Gastroesophageal sphincter (tissue), 4 donors: ENCODE data around the gene CXorf49B. TPM values are rescaled to one million over a fixed set of nuclear protein-coding genes. Genes with fewer than 3 reads are reported as not detected.
"Not testable (repeated sequence)": the region's sequence is repeated elsewhere in the genome, so short reads cannot be mapped to it uniquely, and the experiment has no call there.

Source experiments
- ATAC-seq: fragments of 150-250 bp; one replicate; pipeline ENCODE4 v1.9.1; 2016; ENCODE audit warnings: mild to moderate bottlenecking, moderate library complexity
- H3K27ac ChIP-seq, 4 donors: fragments of 200-600 bp; sonication (generic) in 3 of 4; 1 replicate in 3 of 4; 2 replicates in 1 of 4; pipeline ENCODE4 v1.5.1; 2016 to 2019
- H3K27me3 ChIP-seq: fragments of 200-600 bp; sonication (generic); one replicate; pipeline ENCODE4 v1.5.1; 2019
- H3K36me3 ChIP-seq, 2 donors: fragments of 200-600 bp; sonication (generic); one replicate each; pipeline ENCODE4 v1.5.1; 2019; ENCODE audit warnings: control low read depth in 1 of 2
- H3K4me1 ChIP-seq, 3 donors: fragments of 200-600 bp; sonication (generic); 1 replicate in 2 of 3; 2 replicates in 1 of 3; pipeline ENCODE4 v1.5.1; 2016 to 2019; ENCODE audit warnings: control low read depth in 2 of 3
- H3K4me3 ChIP-seq, 2 donors: fragments of 200-600 bp; sonication (generic); one replicate each; pipeline ENCODE4 v1.5.1; 2019; ENCODE audit warnings: mild to moderate bottlenecking in 1 of 2, moderate library complexity in 1 of 2
- H3K9me3 ChIP-seq, 3 donors: fragments of 200-600 bp; sonication (generic); one replicate each; pipeline ENCODE4 v1.5.1; 2017 to 2019; ENCODE audit warnings: control low read depth in 2 of 3
- CTCF ChIP-seq, 4 experiments: fragments of 200-600 bp in 2 of 4; fragments of 450-650 bp in 2 of 4; sonication (generic) in 1 of 4; IDR thresholded peaks; one replicate each; pipeline ENCODE4 v1.5.1; 2017 to 2019; ENCODE audit warnings: antibody characterized with exemption in 4 of 4, mild to moderate bottlenecking in 2 of 4, moderate library complexity in 2 of 4
- EP300 ChIP-seq: sonication (generic); formaldehyde crosslinking; IDR thresholded peaks from one replicate; pipeline ENCODE4 v1.6.1; 2017; ENCODE audit warnings: antibody characterized with exemption, mild to moderate bottlenecking
- POLR2A ChIP-seq, 2 donors: fragments of 450-650 bp; IDR thresholded peaks; one replicate each; pipeline ENCODE4 v1.6.1; 2017; ENCODE audit warnings: antibody characterized with exemption in 2 of 2, mild to moderate bottlenecking in 2 of 2, moderate library complexity in 1 of 2
- POLR2AphosphoS5 ChIP-seq: sonication (generic); formaldehyde crosslinking; IDR thresholded peaks from one replicate; pipeline ENCODE4 v1.6.1; 2017; ENCODE audit warnings: antibody characterized with exemption
- WGBS, 2 donors: methylation state at CpG; one replicate each; pipeline ENCODE4 v1.1.5; 2018; ENCODE audit warnings: low coverage in 1 of 2; 5-methylcytosine and 5-hydroxymethylcytosine counted together
- total RNA-seq, 4 donors: library from RNA; depleted of rRNA; stranded (reverse); fragments of >200 nt; gene quantifications; one replicate each; pipeline ENCODE4 v1.1.0, GENCODE V29; 2016

The CXorf49B gene
- total RNA-seq, 4 donors from 2014 or later, result not detected

GRCh38 chrX:71783569-71784347 is 20.6 kb downstream of the CXorf49B start:
- not testable (repeated sequence) for H3K4me3 ChIP-seq, ATAC-seq, H3K36me3 ChIP-seq, H3K9me3 ChIP-seq, H3K4me1 ChIP-seq, H3K27ac ChIP-seq, H3K27me3 ChIP-seq
- WGBS, 2 donors, result no CpG with 5 or more reads among the region's 20 CpGs

GRCh38 chrX:71784348-71784983 is 21.3 kb downstream of the CXorf49B start:
- no CpG with 5 or more reads among the region's 15 CpGs for WGBS, 2 donors
- not testable (repeated sequence) for H3K4me3 ChIP-seq, H3K36me3 ChIP-seq, ATAC-seq, H3K9me3 ChIP-seq, H3K27me3 ChIP-seq, H3K4me1 ChIP-seq, H3K27ac ChIP-seq

- not testable (repeated sequence) for H3K4me3 ChIP-seq, H3K36me3 ChIP-seq, ATAC-seq, H3K27ac ChIP-seq, H3K9me3 ChIP-seq, H3K27me3 ChIP-seq, H3K4me1 ChIP-seq
- 63 to 79% methylated on average over 2 to 4 of the region's 5 CpGs for WGBS, 2 donors
These were observed 43.3 kb downstream of the CXorf49B start for GRCh38 chrX:71806450-71806849.

- TF ChIP-seq CTCF (IDR thresholded peaks at IDR 0.05), result no peak
- no peak for TF ChIP-seq POLR2A (IDR thresholded peaks at IDR 0.05)
- no peak for TF ChIP-seq EP300
- no peak for TF ChIP-seq POLR2AphosphoS5
- Histone ChIP-seq H3K4me1 (no peaks in the 10 kb centered on the region), H3K4me3 (no peak overlapping the region), H3K27ac (no peak overlapping the region), H3K27me3 (no peaks in the 10 kb centered on the region), H3K9me3 (no peaks in the 10 kb centered on the region), H3K36me3 (no peaks in the 10 kb centered on the region)
- no peak for ATAC-seq
- WGBS, 2 donors, result 62% methylated on average over 5 of the region's 10 CpGs; no CpG with 5 or more reads in 1 of the 2 donors
These were observed 46.7 kb downstream of the CXorf49B start for GRCh38 chrX:71809886-71810285.

GRCh38 chrX:71814123-71814912 is 51.2 kb downstream of the CXorf49B start:
- H3K27ac ChIP-seq, result no peak overlapping the region

GRCh38 chrX:71815121-71815905 is 52.2 kb downstream of the CXorf49B start:
- WGBS, 2 donors, result 64 to 80% methylated on average over 1 to 2 of the region's 14 CpGs
- no peak overlapping the region for H3K4me3 ChIP-seq
- TF ChIP-seq POLR2A (IDR thresholded peaks at IDR 0.05) (no peak), CTCF (IDR thresholded peaks at IDR 0.05) (no peak)
- ATAC-seq, result no peak
- H3K9me3 ChIP-seq, result no peaks in the 10 kb centered on the region
- H3K4me1 ChIP-seq, result no peaks in the 10 kb centered on the region
- no peaks in the 10 kb centered on the region for H3K36me3 ChIP-seq
- peaks cover 6% of the 10 kb centered on the region for H3K27me3 ChIP-seq
- no peak overlapping the region for H3K27ac ChIP-seq

More at GRCh38 chrX:71814123-71814912, 51.2 kb downstream of the CXorf49B start:
- Histone ChIP-seq H3K4me3 (no peak overlapping the region), H3K27me3 (peaks cover 6% of the 10 kb centered on the region), H3K36me3 (no peaks in the 10 kb centered on the region), H3K4me1 (no peaks in the 10 kb centered on the region), H3K9me3 (no peaks in the 10 kb centered on the region)
- no peak for TF ChIP-seq POLR2A (IDR thresholded peaks at IDR 0.05)
- no peak for TF ChIP-seq POLR2AphosphoS5
- no peak for TF ChIP-seq EP300
- 80% methylated on average over 1 of the region's 25 CpGs; no CpG with 5 or more reads in 1 of the 2 donors for WGBS, 2 donors
- ATAC-seq, result no peak
